ENCODE measurements around the gene CCBE1. TPM values are rescaled to one million over a fixed set of nuclear protein-coding genes. Genes with fewer than 3 reads are reported as not detected.

Gene CCBE1
- total and polyA plus RNA-seq, 2 of the 4 experiments (the other 2 are of a cell fraction) = 64.8 to 148 TPM

GRCh38 chr18:59546188-59546587 is 151.0 kb downstream of the CCBE1 start (continued):
- TF ChIP-seq ELK1 (IDR thresholded peaks at IDR 0.05; ENCODE audit: borderline replicate concordance, low read depth, low read length) (no peak), CHD1 (IDR thresholded peaks at IDR 0.05; ENCODE audit: low read depth, low read length) (no peak), SMC3 (IDR thresholded peaks at IDR 0.05; ENCODE audit: low read depth, low read length) (no peak), BHLHE40 (IDR thresholded peaks at IDR 0.05; ENCODE audit: low read depth, low read length) (peak; percentile 55; the same call in 1 of the 2 replicates)

- CTCF ChIA-PET = no interaction called here
- in situ Hi-C loops (cut with MboI; ENCODE audit: low sequenced_read_pairs) = no loop called here
- no peak overlapping the region for H3K4ac ChIP-seq (ENCODE audit: low read depth, low read length)
- H4K91ac ChIP-seq (ENCODE audit: insufficient read depth, low read depth, low read length) = no peak overlapping the region
- ATAC-seq (ENCODE audit: low read depth) (peak; percentile 60), DNase-seq (peak; percentile 52)
- H4K20me1 ChIP-seq (ENCODE audit: insufficient read depth, low read length) = peaks cover 10% of the 10 kb centered on the region; the same call in 1 of the 2 replicates
- H3K18ac ChIP-seq (ENCODE audit: low read depth, low read length) = no peak overlapping the region; the same call in 1 of the 2 replicates
- H2BK20ac ChIP-seq (ENCODE audit: low read depth, low read length) = no peak overlapping the region
- no peak overlapping the region for H3K23ac ChIP-seq (ENCODE audit: low read depth, low read length)
- H3K9me3 ChIP-seq (ENCODE audit: control insufficient read depth, insufficient read depth, low read length) = no peaks in the 10 kb centered on the region
- dilution Hi-C loops (cut with HindIII; ENCODE audit: low sequenced_read_pairs, unreplicated experiment) = no loop called here
- H3K79me1 ChIP-seq (ENCODE audit: low read depth in 1 of 2, low read length in 2 of 2) = peaks cover 17 to 19% of the 10 kb centered on the region in 2 experiments
- no peak overlapping the region for H3K4me2 ChIP-seq (ENCODE audit: low read depth, low read length)
- no CpG with 5 or more reads among the region's 3 CpGs for WGBS, 2 experiments (ENCODE audit: extremely low coverage in 2 of 2, insufficient read length in 1 of 2)
- no peak overlapping the region for H3K14ac ChIP-seq (replicated peaks; ENCODE audit: low read depth, low read length)
- H3K9me1 ChIP-seq (ENCODE audit: insufficient read depth, low read length) = 0 out of 2 replicates have a peak, but pooled peaks cover 3% of the 10 kb centered on the region
- H4K8ac ChIP-seq (ENCODE audit: low read depth in 2 of 2, low read length in 2 of 2) = no peak overlapping the region
- H3K36me3 ChIP-seq (ENCODE audit: control insufficient read depth, insufficient read depth, low read length) = no peaks in the 10 kb centered on the region
- no peak overlapping the region for H2AK9ac ChIP-seq (replicated peaks; ENCODE audit: low read depth, low read length, poor library complexity)
- H2BK15ac ChIP-seq (ENCODE audit: low read depth, low read length) = no peak overlapping the region
- intact Hi-C loops (cut with micrococcal nuclease) = no loop called here
- no peaks in the 10 kb centered on the region for H3K27me3 ChIP-seq (ENCODE audit: control insufficient read depth, insufficient read depth, low read length)
- H3K4me1 ChIP-seq (ENCODE audit: control insufficient read depth, insufficient read depth, low read length) = peaks cover 2% of the 10 kb centered on the region; the same call in 1 of the 2 replicates
- no peak overlapping the region for H4K5ac ChIP-seq (ENCODE audit: low read depth, low read length)
- no peak overlapping the region for H3K9ac ChIP-seq (ENCODE audit: low read depth, low read length)
- TF ChIP-seq BHLHE40 (IDR thresholded peaks at IDR 0.05; ENCODE audit: low read depth, low read length) = peak; percentile 30; the same call in 1 of the 2 replicates
- TF ChIP-seq MXI1 (IDR thresholded peaks at IDR 0.05; ENCODE audit: borderline replicate concordance, low read depth, low read length) = no peak
- peak; percentile 72 for TF ChIP-seq CEBPB (IDR thresholded peaks at IDR 0.05; ENCODE audit: low read depth, low read length)
- H3K56ac ChIP-seq (ENCODE audit: extremely low read depth, insufficient read depth, low read length) = no peak overlapping the region
- no peak overlapping the region for H2AK5ac ChIP-seq (ENCODE audit: low read depth, low read length)
- H3K4me3 ChIP-seq (ENCODE audit: insufficient read depth, low read depth, low read length) = no peak overlapping the region
- POLR2A ChIA-PET (ENCODE audit: unreplicated experiment) = no interaction called here
- no TSS peak for BruUV-seq (replicated peaks)
- H3K27ac ChIP-seq (ENCODE audit: insufficient read depth, low read length) = no peak overlapping the region
- no peak overlapping the region for H2AFZ ChIP-seq (replicated peaks; ENCODE audit: low read length, poor library complexity)
- H2BK120ac ChIP-seq (ENCODE audit: low read depth, low read length) = no peak overlapping the region
- no peak overlapping the region for H2BK5ac ChIP-seq (ENCODE audit: low read depth, low read length, poor library complexity, severe bottlenecking)
These were observed 156.4 kb downstream of the CCBE1 start for GRCh38 chr18:59540780-59541179.

Measured in IMR-90 (cell line).